ENCODE data around the gene WDR48. TPM values are rescaled to one million over a fixed set of nuclear protein-coding genes. Genes with fewer than 3 reads are reported as not detected.

The WDR48 gene
- total RNA-seq, 1 donor from 2014 or later, result 38.5 TPM

GRCh38 chr3:39098473-39099000, 46.7 kb downstream of the WDR48 start:
- no peak for TF ChIP-seq EZH2 (IDR thresholded peaks at IDR 0.05; ENCODE audit: insufficient read depth, low read length)
- no peak for TF ChIP-seq CTCF (IDR thresholded peaks at IDR 0.05; ENCODE audit: insufficient read depth, low read depth, low read length)
- H3K79me2 ChIP-seq (ENCODE audit: insufficient read depth, low read length), result peaks cover 27% of the 10 kb centered on the region
- Mint-ChIP-seq H3K9me3 (ENCODE audit: unreplicated experiment) (no peaks in the 10 kb centered on the region), H3K27me3 (ENCODE audit: low read depth, unreplicated experiment) (no peaks in the 10 kb centered on the region), H3K4me3 (ENCODE audit: unreplicated experiment) (no peak overlapping the region), H3K36me3 (ENCODE audit: low read depth, unreplicated experiment) (peaks cover 9% of the 10 kb centered on the region), H3K27ac (ENCODE audit: unreplicated experiment) (no peak overlapping the region), H3K4me1 (ENCODE audit: low read depth, unreplicated experiment) (peaks cover 13% of the 10 kb centered on the region)
- peaks cover 54% of the 10 kb centered on the region for H4K20me1 ChIP-seq (ENCODE audit: insufficient read depth, low read length)
- H2AFZ ChIP-seq (ENCODE audit: low read depth, low read length), result no peak overlapping the region
- H3K9ac ChIP-seq (ENCODE audit: low read length), result no peak overlapping the region
- no peak overlapping the region for H3K4me3 ChIP-seq (ENCODE audit: insufficient read depth, low read depth, low read length)
- no peaks in the 10 kb centered on the region for H3K27me3 ChIP-seq (ENCODE audit: insufficient read depth, low read length)
- FAIRE-seq (no peak), DNase-seq (ENCODE audit: low read depth) (no peak)
- no peak overlapping the region for H3K27ac ChIP-seq (ENCODE audit: low read depth, low read length)
- H3K9me3 ChIP-seq (ENCODE audit: insufficient read depth, low read depth, low read length), result no peaks in the 10 kb centered on the region
- no peak overlapping the region for H3K4me2 ChIP-seq (ENCODE audit: low read length)
- peaks cover 33% of the 10 kb centered on the region for H3K36me3 ChIP-seq (ENCODE audit: insufficient read depth, low read length)
- no peaks in the 10 kb centered on the region for H3K4me1 ChIP-seq (ENCODE audit: insufficient read depth, low read length)

GRCh38 chr3:39099242-39099641, 47.4 kb downstream of the WDR48 start:
- peaks cover 61% of the 10 kb centered on the region for H4K20me1 ChIP-seq (ENCODE audit: insufficient read depth, low read length)
- Mint-ChIP-seq H3K9me3 (ENCODE audit: unreplicated experiment) (no peaks in the 10 kb centered on the region), H3K27ac (ENCODE audit: unreplicated experiment) (no peak overlapping the region), H3K27me3 (ENCODE audit: low read depth, unreplicated experiment) (no peaks in the 10 kb centered on the region), H3K4me1 (ENCODE audit: low read depth, unreplicated experiment) (peaks cover 13% of the 10 kb centered on the region), H3K4me3 (ENCODE audit: unreplicated experiment) (no peak overlapping the region), H3K36me3 (ENCODE audit: low read depth, unreplicated experiment) (peaks cover 4% of the 10 kb centered on the region)
- no peak overlapping the region for H3K4me3 ChIP-seq (ENCODE audit: insufficient read depth, low read depth, low read length)
- no peaks in the 10 kb centered on the region for H3K4me1 ChIP-seq (ENCODE audit: insufficient read depth, low read length)
- H2AFZ ChIP-seq (ENCODE audit: low read depth, low read length), result no peak overlapping the region
- H3K9me3 ChIP-seq (ENCODE audit: insufficient read depth, low read depth, low read length), result no peaks in the 10 kb centered on the region
- H3K79me2 ChIP-seq (ENCODE audit: insufficient read depth, low read length), result peaks cover 34% of the 10 kb centered on the region
- H3K27ac ChIP-seq (ENCODE audit: low read depth, low read length), result no peak overlapping the region
- DNase-seq (ENCODE audit: low read depth) (no peak), FAIRE-seq (no peak)
- no peak overlapping the region for H3K4me2 ChIP-seq (ENCODE audit: low read length)
- no peak for TF ChIP-seq EZH2 (IDR thresholded peaks at IDR 0.05; ENCODE audit: insufficient read depth, low read length)
- TF ChIP-seq CTCF (IDR thresholded peaks at IDR 0.05; ENCODE audit: insufficient read depth, low read depth, low read length), result no peak
- H3K9ac ChIP-seq (ENCODE audit: low read length), result no peak overlapping the region
- H3K36me3 ChIP-seq (ENCODE audit: insufficient read depth, low read length), result peaks cover 29% of the 10 kb centered on the region
- H3K27me3 ChIP-seq (ENCODE audit: insufficient read depth, low read length), result no peaks in the 10 kb centered on the region

- no peak overlapping the region for H3K27ac Mint-ChIP-seq (ENCODE audit: unreplicated experiment)
- no peak for DNase-seq (ENCODE audit: low read depth)
- H3K4me3 Mint-ChIP-seq (ENCODE audit: unreplicated experiment), result no peak overlapping the region
Observed at GRCh38 chr3:39099738-39100499, 48.1 kb downstream of the WDR48 start.

More at GRCh38 chr3:39099738-39100499, 48.1 kb downstream of the WDR48 start:
- peaks cover 26% of the 10 kb centered on the region for H3K36me3 ChIP-seq (ENCODE audit: insufficient read depth, low read length)
- peaks cover 41% of the 10 kb centered on the region for H3K79me2 ChIP-seq (ENCODE audit: insufficient read depth, low read length)
- Mint-ChIP-seq H3K27me3 (ENCODE audit: low read depth, unreplicated experiment) (no peaks in the 10 kb centered on the region), H3K9me3 (ENCODE audit: unreplicated experiment) (no peaks in the 10 kb centered on the region), H3K4me1 (ENCODE audit: low read depth, unreplicated experiment) (peaks cover 13% of the 10 kb centered on the region), H3K36me3 (ENCODE audit: low read depth, unreplicated experiment) (no peaks in the 10 kb centered on the region)
- no peaks in the 10 kb centered on the region for H3K27me3 ChIP-seq (ENCODE audit: insufficient read depth, low read length)
- no peak overlapping the region for H2AFZ ChIP-seq (ENCODE audit: low read depth, low read length)
- no peaks in the 10 kb centered on the region for H3K4me1 ChIP-seq (ENCODE audit: insufficient read depth, low read length)
- FAIRE-seq, result no peak
- no peak overlapping the region for H3K9ac ChIP-seq (ENCODE audit: low read length)
- H3K4me2 ChIP-seq (ENCODE audit: low read length), result no peak overlapping the region
- no peak overlapping the region for H3K27ac ChIP-seq (ENCODE audit: low read depth, low read length)
- H4K20me1 ChIP-seq (ENCODE audit: insufficient read depth, low read length), result peaks cover 67% of the 10 kb centered on the region
- H3K4me3 ChIP-seq (ENCODE audit: insufficient read depth, low read depth, low read length), result no peak overlapping the region
- TF ChIP-seq EZH2 (IDR thresholded peaks at IDR 0.05; ENCODE audit: insufficient read depth, low read length) (no peak), CTCF (IDR thresholded peaks at IDR 0.05; ENCODE audit: insufficient read depth, low read depth, low read length) (no peak)
- H3K9me3 ChIP-seq (ENCODE audit: insufficient read depth, low read depth, low read length), result no peaks in the 10 kb centered on the region

Measured in astrocyte (in vitro differentiated cells and primary cell).